HG03280 (cell line): ENCODE measurements around the gene TMEM59L.

Experiments
- ATAC-seq: cut with Tn5 transposase; IDR thresholded peaks from one replicate; pipeline ENCODE4 v1.9.1; 2021; ENCODE audit warnings: mild to moderate bottlenecking, moderate library complexity; ENCODE audit not compliant: unreplicated experiment

TMEM59L gene

GRCh38 chr19:18608102-18608804, 4.4 kb upstream of the TMEM59L start:
- ATAC-seq = no peak

DNA sequence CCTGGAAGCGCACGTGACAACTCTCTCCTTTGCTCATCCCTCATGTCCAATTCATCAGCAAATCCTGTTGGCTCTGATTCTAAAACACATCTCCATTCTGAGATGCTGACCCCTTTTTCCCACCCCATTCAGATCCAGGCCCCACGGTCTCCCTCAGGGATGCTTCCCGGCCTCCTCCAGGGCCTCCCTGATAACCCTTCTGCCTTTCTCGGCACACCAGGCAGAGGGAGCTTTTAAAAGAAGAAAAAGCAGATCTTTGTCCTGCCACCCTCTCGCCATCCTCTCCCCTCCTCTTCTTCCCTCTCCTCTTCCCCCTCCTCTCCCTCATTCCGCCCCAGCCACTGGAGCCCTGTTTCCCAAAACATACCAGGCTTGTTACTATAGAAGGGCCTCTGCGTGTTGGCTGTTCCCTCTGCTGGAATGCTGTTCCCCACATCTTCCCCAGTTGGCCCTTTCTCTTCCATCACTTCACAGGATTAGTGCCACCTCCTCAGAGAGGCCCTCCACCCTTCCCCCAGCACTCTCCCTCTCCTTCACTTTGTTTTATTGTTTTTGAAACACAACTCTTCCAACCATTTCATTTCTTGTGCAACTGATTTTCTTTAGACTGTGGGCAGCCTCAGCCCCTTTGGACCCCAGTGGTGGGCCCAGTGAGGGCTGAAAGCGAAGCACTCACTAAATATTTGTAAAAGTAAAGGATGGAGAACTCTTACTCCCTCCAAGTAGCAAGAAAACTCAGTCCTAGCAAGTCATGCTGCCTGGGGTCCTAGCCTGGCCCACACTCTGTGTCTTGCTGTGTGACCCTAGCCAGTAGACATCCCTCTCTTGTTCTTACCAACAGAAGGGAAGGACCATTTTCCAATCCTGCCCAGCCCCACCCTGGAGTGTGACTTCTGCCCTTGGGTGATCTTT, 3.6 kb upstream of the TMEM59L start:
- ATAC-seq = no peak

DNA sequence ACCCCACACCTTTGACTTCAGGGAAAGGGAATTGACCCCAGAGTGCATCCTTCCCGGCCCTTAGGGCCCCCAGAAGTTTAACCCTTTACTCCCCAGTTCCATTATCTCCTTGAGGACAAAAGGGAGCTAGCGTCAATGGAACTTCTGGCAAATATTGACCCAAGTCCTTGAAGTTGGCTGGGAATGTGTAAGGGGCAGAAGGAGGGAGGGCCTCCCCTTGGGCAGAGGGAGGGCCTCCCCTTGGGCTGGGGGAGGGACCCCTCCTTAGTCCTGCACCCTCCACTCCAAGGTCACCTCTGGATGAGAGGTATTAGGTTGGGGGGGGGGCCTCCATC, 3.0 kb upstream of the TMEM59L start:
- ATAC-seq = no peak

GRCh38 chr19:18610245-18610555, 2.5 kb upstream of the TMEM59L start:
- no peak for ATAC-seq

DNA sequence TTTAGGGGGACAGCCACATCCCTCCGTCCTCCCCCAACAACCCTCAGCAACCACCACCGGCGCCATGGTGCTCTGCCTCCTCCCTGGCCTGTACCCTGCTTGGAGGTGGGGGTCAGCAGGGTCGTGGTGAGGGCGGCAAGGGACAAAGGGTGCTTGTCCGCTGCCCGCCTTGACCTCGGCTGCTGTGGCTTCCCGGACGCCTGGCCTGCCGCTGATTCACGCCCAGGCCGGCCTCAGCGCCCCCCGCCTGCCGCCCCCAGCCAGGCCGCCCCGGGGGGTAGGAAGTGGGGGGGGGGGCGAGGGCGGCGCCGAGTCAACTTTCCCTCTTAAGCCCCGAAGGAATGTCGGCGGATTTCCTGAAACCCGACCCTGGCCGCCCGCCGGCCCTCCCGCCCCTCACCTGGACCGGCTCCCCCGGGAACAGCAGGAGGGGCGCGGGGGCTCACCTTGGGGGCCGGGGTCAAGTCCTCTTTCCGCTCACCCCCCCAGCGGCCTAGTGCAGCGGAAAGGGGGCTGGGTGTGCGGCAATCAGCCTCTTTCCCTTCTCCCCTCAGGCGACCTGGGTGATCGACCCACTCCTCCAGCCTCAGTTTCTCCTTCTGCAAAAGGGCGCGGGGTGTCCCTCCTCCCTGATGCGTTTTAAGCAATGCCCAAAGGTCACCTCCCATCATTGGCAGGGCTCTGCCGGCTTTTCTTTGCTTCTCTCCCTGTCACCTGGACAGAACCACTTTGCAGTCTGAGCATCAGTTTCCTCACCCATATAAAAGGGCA, 1.9 kb upstream of the TMEM59L start:
- ATAC-seq = no peak

DNA sequence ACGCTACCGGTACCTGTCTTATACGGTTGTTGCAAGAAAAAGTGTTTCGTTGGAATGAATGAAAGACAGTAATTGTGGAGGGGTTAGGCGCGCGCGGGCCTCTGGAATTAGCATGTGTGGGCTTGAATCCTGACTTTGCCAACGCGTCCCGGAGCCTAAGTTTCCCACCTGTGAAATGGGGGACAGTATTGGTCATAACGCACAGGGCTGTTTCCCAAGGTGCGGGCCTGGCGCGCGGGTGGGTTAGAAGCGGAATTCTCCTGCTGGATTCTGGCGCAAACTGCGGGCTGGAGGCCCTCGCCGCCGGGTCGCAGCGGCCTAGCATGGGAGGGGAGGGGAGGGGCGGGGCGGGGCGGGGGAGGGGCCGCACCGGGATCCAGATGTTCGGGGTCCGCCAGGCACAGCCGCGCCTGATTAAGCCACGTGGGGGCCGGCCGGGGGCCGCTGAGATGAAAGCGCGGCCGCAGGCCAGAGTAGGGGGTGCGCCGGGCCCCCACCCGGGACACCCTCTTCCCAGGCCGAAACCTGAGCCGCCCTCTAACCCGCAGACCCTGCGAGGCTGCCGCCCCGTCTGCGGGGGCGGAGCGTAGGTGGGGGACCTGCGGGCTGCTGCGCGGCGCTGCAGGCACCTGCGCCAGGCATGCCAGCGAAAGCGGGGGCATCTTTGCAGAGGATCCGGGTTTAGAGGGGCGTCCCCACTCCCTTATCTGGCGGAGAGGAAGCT, 1.2 kb upstream of the TMEM59L start:
- ATAC-seq = no peak

DNA sequence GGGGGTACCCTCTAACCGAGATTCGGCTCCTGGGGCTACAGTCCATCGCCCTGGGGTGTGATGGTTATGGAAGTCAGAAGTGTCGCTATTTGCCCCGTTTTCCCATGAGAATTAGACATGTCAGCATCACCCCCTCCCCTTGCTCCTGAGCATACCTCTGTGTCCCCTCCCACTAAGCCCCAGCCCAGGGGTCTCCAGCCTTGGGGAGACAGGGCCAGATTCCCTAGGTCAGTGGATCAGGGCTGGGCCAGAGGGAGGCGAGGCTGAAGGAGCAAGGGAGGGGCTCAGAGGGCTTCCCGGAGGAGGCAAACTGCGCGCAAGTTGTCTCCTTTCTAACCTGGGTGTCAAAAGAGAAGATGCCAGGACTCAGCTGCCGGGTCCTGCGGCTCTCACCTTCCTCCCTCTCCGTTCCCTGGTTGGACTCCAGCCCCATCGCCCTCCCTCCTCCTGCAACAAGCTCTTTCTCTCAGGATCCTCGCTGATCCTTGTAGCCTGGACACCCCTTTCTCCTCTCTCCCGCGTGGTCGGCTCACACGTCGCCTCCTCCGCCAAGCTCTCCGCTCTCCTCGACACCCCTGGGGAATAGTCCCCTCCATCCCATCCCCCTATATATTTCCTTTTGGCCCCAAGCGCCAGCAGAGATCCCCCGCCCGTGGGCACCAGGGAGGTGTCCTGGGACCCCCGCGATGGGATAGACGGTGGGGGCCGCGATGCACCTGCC, 459 bp upstream of the TMEM59L start:
- no peak for ATAC-seq

GRCh38 chr19:18613589-18614234, 1.0 kb downstream of the TMEM59L start:
- no peak for ATAC-seq

GRCh38 chr19:18616023-18616422, 3.4 kb downstream of the TMEM59L start:
- no peak for ATAC-seq

DNA sequence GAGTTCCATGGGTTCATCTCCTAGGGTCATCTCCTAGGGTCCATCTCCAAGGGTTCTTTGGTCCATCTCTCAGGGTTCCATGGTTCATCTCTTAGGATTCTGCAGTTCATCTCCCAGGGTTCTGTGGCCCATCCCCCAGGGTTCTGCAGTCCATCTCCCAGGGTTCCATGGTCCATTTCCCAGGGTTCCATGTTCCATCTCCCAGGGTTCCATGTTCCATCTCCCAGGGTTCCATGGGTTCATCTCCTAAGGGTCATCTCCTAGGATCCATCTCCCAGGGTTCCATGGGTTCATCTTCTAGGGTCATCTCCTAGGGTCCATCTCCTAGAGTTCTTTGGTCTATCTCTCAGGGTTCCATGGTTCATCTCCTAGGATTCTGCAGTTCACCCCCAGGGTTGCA, 4.9 kb downstream of the TMEM59L start:
- ATAC-seq = no peak

GRCh38 chr19:18618236-18618635, 5.6 kb downstream of the TMEM59L start:
- ATAC-seq = no peak

GRCh38 chr19:18620311-18620710, 7.6 kb downstream of the TMEM59L start:
- no peak for ATAC-seq

DNA sequence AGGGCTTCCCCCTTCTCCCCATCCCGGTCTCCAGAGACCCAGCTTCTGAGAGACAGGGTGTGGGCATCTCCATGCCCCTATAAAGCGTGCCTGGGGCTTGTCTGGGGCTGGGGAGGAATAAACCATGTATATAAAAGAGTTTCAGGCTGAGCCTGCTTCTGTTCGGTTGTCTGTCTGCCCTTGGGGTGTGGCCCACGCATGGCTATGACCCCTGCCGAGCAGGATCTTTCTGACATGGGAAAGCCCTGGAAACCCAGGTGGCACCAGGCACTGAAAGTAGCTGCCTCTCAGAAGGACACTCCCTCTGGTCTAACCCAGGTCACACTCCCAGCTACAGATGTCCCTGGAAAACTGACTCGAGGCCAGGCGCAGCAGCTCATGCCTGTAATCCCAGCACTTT, 8.2 kb downstream of the TMEM59L start:
- no peak for ATAC-seq

GRCh38 chr19:18626906-18627305, 14.2 kb downstream of the TMEM59L start:
- ATAC-seq = no peak

DNA sequence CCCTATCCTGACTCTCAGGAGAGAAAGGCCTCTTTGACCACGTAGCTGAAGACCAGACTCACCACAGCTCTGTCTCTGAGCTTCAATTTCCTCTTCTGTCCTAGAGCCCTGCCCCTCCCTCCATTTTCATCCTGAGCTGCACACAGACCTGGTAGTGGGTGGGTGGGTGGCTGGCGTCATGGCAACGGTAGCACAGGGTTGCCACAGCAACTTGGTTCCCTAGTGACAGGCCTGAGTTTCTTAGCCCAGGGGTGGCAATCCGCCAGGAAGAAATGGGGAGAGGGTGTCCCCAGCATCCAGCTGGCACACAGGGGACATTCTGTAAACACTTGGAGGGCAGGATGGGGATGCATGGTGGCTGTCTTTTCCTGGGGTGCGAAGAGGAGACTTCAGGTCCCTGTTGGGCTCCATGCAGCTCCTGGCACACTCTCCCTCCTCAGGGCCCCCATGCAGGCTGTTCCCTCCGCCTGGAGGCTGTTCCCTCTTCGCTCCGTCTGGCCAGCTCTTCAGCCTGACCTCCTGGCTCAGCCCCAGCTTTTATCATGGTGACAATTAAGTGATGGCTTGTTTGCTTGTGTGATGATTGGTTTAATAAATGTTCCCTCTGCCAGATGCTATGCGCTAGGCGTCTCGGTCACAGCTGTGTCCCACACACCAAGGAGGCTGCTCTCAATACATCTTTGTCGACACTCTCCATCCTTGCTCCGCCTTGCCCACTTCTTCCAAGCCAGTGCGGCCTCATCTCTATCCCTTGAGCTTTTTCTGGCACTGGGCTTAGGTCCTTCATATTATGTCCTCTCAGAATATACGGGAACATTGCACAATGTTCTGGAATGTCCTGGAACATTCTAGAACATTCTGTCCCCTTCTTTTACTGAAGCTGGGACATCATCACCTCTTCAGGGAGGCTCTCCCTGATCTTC, 16.8 kb downstream of the TMEM59L start:
- ATAC-seq = no peak

DNA sequence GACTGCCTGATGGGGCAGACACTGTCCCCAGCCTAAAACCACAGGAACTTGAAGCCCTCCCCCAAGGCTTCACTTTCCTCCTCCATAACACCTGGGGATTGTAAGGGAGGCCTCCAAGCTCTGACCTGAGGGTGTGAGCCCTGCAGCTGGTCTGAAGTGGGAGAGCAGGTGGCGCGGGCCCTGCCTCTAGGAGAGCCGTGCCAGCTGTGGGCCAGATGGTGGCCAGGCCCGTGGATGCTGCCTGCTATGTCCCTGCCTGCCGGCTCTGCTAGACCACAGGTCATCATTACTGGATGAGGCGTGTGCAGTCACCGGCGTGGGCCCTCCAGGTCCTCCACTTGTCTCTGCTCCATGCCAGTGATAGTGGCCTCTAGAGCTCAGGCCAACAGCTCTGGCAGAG, 20.7 kb downstream of the TMEM59L start:
- ATAC-seq = no peak

- no peak for ATAC-seq
Observed at GRCh38 chr19:18634612-18635297, 22.1 kb downstream of the TMEM59L start.

DNA sequence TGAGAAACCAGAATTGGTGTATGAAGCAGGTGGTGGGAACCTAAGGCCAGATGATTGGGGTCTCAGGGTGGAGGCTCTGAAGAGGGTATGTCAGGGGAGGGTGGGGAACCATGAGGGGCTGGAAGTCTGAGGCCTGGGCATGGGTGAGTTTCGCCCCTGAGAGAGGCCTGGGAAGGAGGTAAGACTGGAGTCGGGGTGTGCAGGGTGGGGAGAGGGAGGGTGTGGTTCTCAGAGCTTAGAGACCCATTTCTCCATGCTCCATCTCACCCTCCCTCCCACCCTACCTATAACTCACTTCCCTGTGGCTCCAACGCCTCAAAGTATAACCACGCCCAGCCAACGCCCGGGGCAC, 23.1 kb downstream of the TMEM59L start:
- no peak for ATAC-seq
